Gastroesophageal sphincter (tissue), 4 donors: ENCODE data around the gene DPH3. TPM values are rescaled to one million over a fixed set of nuclear protein-coding genes. Genes with fewer than 3 reads are reported as not detected.

Source experiments
- ATAC-seq: fragments of 150-250 bp; one replicate; pipeline ENCODE4 v1.9.1; 2016; ENCODE audit warnings: mild to moderate bottlenecking, moderate library complexity
- H3K27ac ChIP-seq, 4 donors: fragments of 200-600 bp; sonication (generic) in 3 of 4; 1 replicate in 3 of 4; 2 replicates in 1 of 4; pipeline ENCODE4 v1.5.1; 2016 to 2019
- H3K27me3 ChIP-seq: fragments of 200-600 bp; sonication (generic); one replicate; pipeline ENCODE4 v1.5.1; 2019
- H3K36me3 ChIP-seq, 2 donors: fragments of 200-600 bp; sonication (generic); one replicate each; pipeline ENCODE4 v1.5.1; 2019; ENCODE audit warnings: control low read depth in 1 of 2
- H3K4me1 ChIP-seq, 3 donors: fragments of 200-600 bp; sonication (generic); 1 replicate in 2 of 3; 2 replicates in 1 of 3; pipeline ENCODE4 v1.5.1; 2016 to 2019; ENCODE audit warnings: control low read depth in 2 of 3
- H3K4me3 ChIP-seq, 2 donors: fragments of 200-600 bp; sonication (generic); one replicate each; pipeline ENCODE4 v1.5.1; 2019; ENCODE audit warnings: mild to moderate bottlenecking in 1 of 2, moderate library complexity in 1 of 2
- H3K9me3 ChIP-seq, 3 donors: fragments of 200-600 bp; sonication (generic); one replicate each; pipeline ENCODE4 v1.5.1; 2017 to 2019; ENCODE audit warnings: control low read depth in 2 of 3
- CTCF ChIP-seq, 4 experiments: fragments of 200-600 bp in 2 of 4; fragments of 450-650 bp in 2 of 4; sonication (generic) in 1 of 4; IDR thresholded peaks; one replicate each; pipeline ENCODE4 v1.5.1; 2017 to 2019; ENCODE audit warnings: antibody characterized with exemption in 4 of 4, mild to moderate bottlenecking in 2 of 4, moderate library complexity in 2 of 4
- EP300 ChIP-seq: sonication (generic); formaldehyde crosslinking; IDR thresholded peaks from one replicate; pipeline ENCODE4 v1.6.1; 2017; ENCODE audit warnings: antibody characterized with exemption, mild to moderate bottlenecking
- POLR2A ChIP-seq, 2 donors: fragments of 450-650 bp; IDR thresholded peaks; one replicate each; pipeline ENCODE4 v1.6.1; 2017; ENCODE audit warnings: antibody characterized with exemption in 2 of 2, mild to moderate bottlenecking in 2 of 2, moderate library complexity in 1 of 2
- POLR2AphosphoS5 ChIP-seq: sonication (generic); formaldehyde crosslinking; IDR thresholded peaks from one replicate; pipeline ENCODE4 v1.6.1; 2017; ENCODE audit warnings: antibody characterized with exemption
- WGBS, 2 donors: methylation state at CpG; one replicate each; pipeline ENCODE4 v1.1.5; 2018; ENCODE audit warnings: low coverage in 1 of 2; 5-methylcytosine and 5-hydroxymethylcytosine counted together
- total RNA-seq, 4 donors: library from RNA; depleted of rRNA; stranded (reverse); fragments of >200 nt; gene quantifications; one replicate each; pipeline ENCODE4 v1.1.0, GENCODE V29; 2016

DPH3 gene
- total RNA-seq, 4 donors from 2014 or later = 31.4 to 40.0 (median 36.8) TPM

- no peak for ATAC-seq
- H3K36me3 ChIP-seq = peaks cover 0 to 45% of the 10 kb centered on the region in 2 donors
- no peaks in the 10 kb centered on the region for H3K4me1 ChIP-seq
- no peak overlapping the region for H3K4me3 ChIP-seq
- no peak overlapping the region for H3K27ac ChIP-seq
- WGBS, 2 donors = 79 to 80% methylated on average over 1 to 2 of the region's 2 CpGs
- TF ChIP-seq EP300 (no peak), CTCF (IDR thresholded peaks at IDR 0.05) (no peak), POLR2A (IDR thresholded peaks at IDR 0.05) (no peak), POLR2AphosphoS5 (no peak)
- peaks cover 0 to 5% (median 0%) of the 10 kb centered on the region in 3 donors for H3K9me3 ChIP-seq
- no peaks in the 10 kb centered on the region for H3K27me3 ChIP-seq
These were observed 40.4 kb downstream of the DPH3 start for GRCh38 chr3:16224325-16224724.

- peaks cover 0 to 47% of the 10 kb centered on the region in 2 donors for H3K36me3 ChIP-seq
- no peaks in the 10 kb centered on the region for H3K4me1 ChIP-seq
- H3K27ac ChIP-seq = no peak overlapping the region
- TF ChIP-seq EP300 = no peak
- TF ChIP-seq CTCF (IDR thresholded peaks at IDR 0.05) = no peak
- TF ChIP-seq POLR2AphosphoS5 = no peak
- no peak for TF ChIP-seq POLR2A (IDR thresholded peaks at IDR 0.05)
- H3K9me3 ChIP-seq = peaks cover 0 to 5% (median 0%) of the 10 kb centered on the region in 3 donors
- no peaks in the 10 kb centered on the region for H3K27me3 ChIP-seq
- no peak for ATAC-seq
- H3K4me3 ChIP-seq = no peak overlapping the region
- 100% methylated on average over 1 of the region's 2 CpGs; no CpG with 5 or more reads in 1 of the 2 donors for WGBS, 2 donors
These were observed 42.2 kb downstream of the DPH3 start for GRCh38 chr3:16222547-16222946.

- Histone ChIP-seq H3K4me1 (no peaks in the 10 kb centered on the region), H3K27me3 (no peaks in the 10 kb centered on the region), H3K9me3 (peaks cover 0 to 5% (median 0%) of the 10 kb centered on the region in 3 donors), H3K4me3 (no peak overlapping the region), H3K36me3 (peaks cover 0 to 43% of the 10 kb centered on the region in 2 donors), H3K27ac (no peak overlapping the region)
- no peak for ATAC-seq
- no peak for TF ChIP-seq EP300
- TF ChIP-seq CTCF (IDR thresholded peaks at IDR 0.05) = no peak
- no peak for TF ChIP-seq POLR2A (IDR thresholded peaks at IDR 0.05)
- TF ChIP-seq POLR2AphosphoS5 = no peak
- 70% methylated on average over 3 of the region's 3 CpGs; no CpG with 5 or more reads in 1 of the 2 donors for WGBS, 2 donors
These were observed 42.8 kb downstream of the DPH3 start for GRCh38 chr3:16221990-16222389.

GRCh38 chr3:16219777-16220176 is 45.0 kb downstream of the DPH3 start:
- no peak overlapping the region for H3K27ac ChIP-seq
- no peak for TF ChIP-seq EP300
- no peak for TF ChIP-seq POLR2AphosphoS5
- TF ChIP-seq POLR2A (IDR thresholded peaks at IDR 0.05) = no peak
- no peak for TF ChIP-seq CTCF (IDR thresholded peaks at IDR 0.05)
- WGBS, 2 donors = 67% methylated on average over 1 of the region's 3 CpGs; no CpG with 5 or more reads in 1 of the 2 donors
- H3K27me3 ChIP-seq = no peaks in the 10 kb centered on the region
- H3K9me3 ChIP-seq = peaks cover 0 to 5% (median 0%) of the 10 kb centered on the region in 3 donors
- no peaks in the 10 kb centered on the region for H3K4me1 ChIP-seq
- H3K4me3 ChIP-seq = no peak overlapping the region
- H3K36me3 ChIP-seq = peaks cover 0 to 33% of the 10 kb centered on the region in 2 donors
- no peak for ATAC-seq

GRCh38 chr3:16216373-16216935 is 48.3 kb downstream of the DPH3 start:
- Histone ChIP-seq H3K36me3 (peaks cover 0 to 35% of the 10 kb centered on the region in 2 donors), H3K4me1 (no peaks in the 10 kb centered on the region), H3K9me3 (no peaks in the 10 kb centered on the region), H3K27me3 (peaks cover 5% of the 10 kb centered on the region), H3K27ac (no peak overlapping the region), H3K4me3 (no peak overlapping the region)
- TF ChIP-seq POLR2AphosphoS5 = no peak
- no peak for TF ChIP-seq EP300
- no peak for TF ChIP-seq POLR2A (IDR thresholded peaks at IDR 0.05)
- no peak for TF ChIP-seq CTCF (IDR thresholded peaks at IDR 0.05)
- ATAC-seq = no peak
- 62 to 86% methylated on average over 4 to 17 of the region's 17 CpGs for WGBS, 2 donors
